Endothelial cell of umbilical vein (primary cell): ENCODE data around the gene TTR. TPM values are rescaled to one million over a fixed set of nuclear protein-coding genes. Genes with fewer than 3 reads are reported as not detected.

Source experiments
- BruUV-seq: library from RNA; stranded (reverse); fragments of 400-500 nt; replicated peaks from 2 replicates; lab custom pipeline; 2021; lab: Mats Ljungman, UMichigan
- CTCF ChIA-PET: fragments of 300-600, 350-600 bp; sonication (Branson Sonifier 250); formaldehyde crosslinking; loops from one replicate; lab custom pipeline; 2021; ENCODE audit warnings: antibody characterized with exemption, inconsistent platforms; lab: Charles Lee
- POLR2A ChIA-PET: fragments of 300-600, 350-600 bp; sonication (Branson Sonifier 250); formaldehyde crosslinking; loops from one replicate; lab custom pipeline; 2021; ENCODE audit warnings: antibody characterized with exemption, inconsistent platforms; lab: Charles Lee
- DNase-seq: peaks from one replicate; pipeline ENCODE4 v3.0.0-alpha.2; 2011; ENCODE audit warnings: low read depth, low spot score
- FAIRE-seq: peaks from 2 replicates; lab custom pipeline; 2011; peaks lifted over from hg19 to GRCh38; lab: Jason Lieb, UNC
- H2AFZ ChIP-seq: 2 replicates; pipeline ENCODE4 v1.6.0; 2012; ENCODE audit warnings: low read depth, low read length, control low read depth, inconsistent platforms
- H3K27ac ChIP-seq: 2 replicates; pipeline ENCODE4 v1.5.1; 2011; ENCODE audit warnings: low read depth, mild to moderate bottlenecking, control low read depth, low read length, moderate library complexity; ENCODE audit not compliant: insufficient read depth
- H3K27me3 ChIP-seq, 2 experiments: 2 replicates each; pipeline versions ENCODE4 v1.6.0 to v1.6.1; 2011; ENCODE audit warnings: low read length in 2 of 2, mixed read lengths in 1 of 2; ENCODE audit not compliant: control insufficient read depth in 2 of 2, insufficient read depth in 2 of 2
- H3K36me3 ChIP-seq, 2 experiments: 2 replicates in 1 of 2; 3 replicates in 1 of 2; pipeline ENCODE4 v1.5.1; 2011; ENCODE audit warnings: low read length in 2 of 2, mild to moderate bottlenecking in 1 of 2, moderate library complexity in 1 of 2; ENCODE audit not compliant: control insufficient read depth in 2 of 2, insufficient read depth in 2 of 2; ENCODE audit errors: extremely low read depth in 1 of 2
- H3K4me1 ChIP-seq: 3 replicates; pipeline ENCODE4 v1.5.1; 2011; ENCODE audit warnings: mild to moderate bottlenecking, low read length; ENCODE audit not compliant: control insufficient read depth, insufficient read depth; ENCODE audit errors: extremely low read depth
- H3K4me2 ChIP-seq: 2 replicates; pipeline ENCODE4 v1.6.1; 2011; ENCODE audit warnings: low read length, control low read depth, mixed read lengths; ENCODE audit not compliant: insufficient read depth
- H3K4me3 ChIP-seq, 3 experiments: fragments of 200-600 bp in 1 of 3; sonication (generic), shearing (Covaris generic) in 1 of 3; replicated peaks in 1 of 3; 2 replicates each; pipeline ENCODE4 v1.5.1; 2011 to 2016; ENCODE audit warnings: control low read depth in 3 of 3, low read length in 3 of 3, mild to moderate bottlenecking in 2 of 3, inconsistent platforms in 1 of 3, low read depth in 1 of 3, moderate library complexity in 1 of 3; ENCODE audit not compliant: insufficient read depth in 1 of 3
- H3K79me2 ChIP-seq: 2 replicates; pipeline ENCODE4 v1.6.0; 2012; ENCODE audit warnings: low read length, inconsistent platforms; ENCODE audit not compliant: control insufficient read depth, insufficient read depth
- H3K9ac ChIP-seq: replicated peaks from 2 replicates; pipeline ENCODE3; 2011; ENCODE audit warnings: low read length, control low read depth; ENCODE audit not compliant: insufficient read depth; ENCODE audit errors: extremely low read depth
- H3K9me1 ChIP-seq: replicated peaks from 3 replicates; pipeline ENCODE4 v1.6.0; 2011; ENCODE audit warnings: mild to moderate bottlenecking, low read length; ENCODE audit not compliant: control insufficient read depth, insufficient read depth; ENCODE audit errors: extremely low read depth
- H3K9me3 ChIP-seq: replicated peaks from 2 replicates; pipeline ENCODE4 v1.5.1; 2012; ENCODE audit warnings: low read length, inconsistent platforms; ENCODE audit not compliant: control insufficient read depth, insufficient read depth
- H4K20me1 ChIP-seq: replicated peaks from 2 replicates; pipeline ENCODE3; 2011; ENCODE audit warnings: mild to moderate bottlenecking, low read length; ENCODE audit not compliant: control insufficient read depth, insufficient read depth; ENCODE audit errors: extremely low read depth
- EZH2 ChIP-seq: IDR thresholded peaks from 2 replicates; pipeline ENCODE4 v1.6.1; 2012; ENCODE audit warnings: borderline replicate concordance, low read depth, mild to moderate bottlenecking, moderate library complexity, low read length, inconsistent platforms; ENCODE audit not compliant: severe bottlenecking
- FOS ChIP-seq: IDR thresholded peaks from 2 replicates; pipeline ENCODE4 v1.6.1; 2011; ENCODE audit warnings: mild to moderate bottlenecking, low read length, moderate library complexity, borderline replicate concordance; ENCODE audit not compliant: insufficient read depth
- GATA2 ChIP-seq: IDR thresholded peaks from 2 replicates; pipeline ENCODE4 v1.7.0; 2011; ENCODE audit warnings: low read depth, mild to moderate bottlenecking, moderate library complexity, mixed read lengths, low read length; ENCODE audit not compliant: insufficient read length, insufficient read depth
- JUN ChIP-seq: IDR thresholded peaks from 2 replicates; pipeline ENCODE4 v1.6.1; 2011; ENCODE audit warnings: borderline replicate concordance, low read depth; ENCODE audit not compliant: insufficient read length, insufficient read depth
- MYC ChIP-seq: IDR thresholded peaks from one replicate; pipeline ENCODE4 v1.6.1; 2011; ENCODE audit warnings: mild to moderate bottlenecking, low read depth, low read length
- POLR2A ChIP-seq: IDR thresholded peaks from 2 replicates; pipeline ENCODE4 v1.6.1; 2012; ENCODE audit warnings: low read depth, mild to moderate bottlenecking, control low read depth, low read length
- POLR2AphosphoS5 ChIP-seq: IDR thresholded peaks from 2 replicates; pipeline ENCODE4 v1.6.1; 2012; ENCODE audit warnings: low read depth, mild to moderate bottlenecking, control low read depth, low read length, moderate library complexity; ENCODE audit not compliant: insufficient read depth
- dilution Hi-C: fragments of 300-500 bp; cut with MboI; formaldehyde crosslinking; loops from one replicate; pipeline ENCODE4 v1.15.0; 2019; ENCODE audit warnings: low sequenced_read_pairs; ENCODE audit not compliant: extremely low pct_ligation_motif_present
- intact Hi-C: fragments of 100-400 bp; cut with micrococcal nuclease; formaldehyde crosslinking; loops from one replicate; pipeline ENCODE4 v1.10.0; 2022
- polyA plus RNA-seq, 4 experiments: library from polyadenylated mRNA; depleted of rRNA in 3 of 4; stranded (reverse) in 3 of 4; unstranded in 1 of 4; fragments of >200 nt; gene quantifications; 2 replicates each; pipeline versions ENCODE4 v1.2.1 to v1.2.3, GENCODE V29; 2011 to 2012; ENCODE audit warnings: missing spikeins in 1 of 4
- total RNA-seq: library from RNA; stranded (reverse); gene quantifications from 2 replicates; pipeline ENCODE4 v1.2.3, GENCODE V29; 2021
- TF ChIP-seq, protein P1 (sequence below): IDR thresholded peaks from 2 replicates; pipeline ENCODE4 v1.6.1; 2011; ENCODE audit not compliant: insufficient read depth, insufficient read length
- TF ChIP-seq, protein P2 (sequence below), 2 donors: IDR thresholded peaks; 1 replicate in 1 of 2; 2 replicates in 1 of 2; pipeline ENCODE4 v1.5.1; 2011; ENCODE audit warnings: low read length in 2 of 2, mild to moderate bottlenecking in 2 of 2, moderate library complexity in 2 of 2, control low read depth in 1 of 2, inconsistent platforms in 1 of 2, low read depth in 1 of 2; ENCODE audit not compliant: insufficient read depth in 1 of 2; ENCODE audit errors: extremely low read depth in 1 of 2

The TTR gene
- total and polyA plus RNA-seq, 2 donors (not counting 3 experiments of a cell fraction or from before 2014, with no cell fraction given) = not detected

DNA sequence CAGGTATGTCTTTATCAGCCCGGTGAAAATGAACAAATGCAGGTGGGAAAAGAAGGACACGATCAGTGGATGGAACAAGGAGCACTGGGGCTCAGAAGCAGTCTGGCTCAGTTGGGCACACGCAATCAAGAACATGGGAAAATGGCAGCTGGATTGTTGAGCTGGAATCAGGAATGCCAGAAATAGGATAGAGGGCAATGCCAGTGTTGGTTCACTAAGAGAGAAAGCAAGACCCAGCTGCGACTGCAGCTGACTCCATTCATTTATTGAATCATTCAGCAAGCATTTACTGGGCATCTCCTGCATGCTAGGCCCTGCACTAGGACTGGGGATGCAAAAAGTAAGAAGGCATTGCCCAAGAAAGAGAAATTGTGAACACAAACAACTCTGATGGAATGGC is 13.6 kb upstream of the TTR start:
- no peak overlapping the region for H2AFZ ChIP-seq
- H3K36me3 ChIP-seq = no peaks in the 10 kb centered on the region
- no peak overlapping the region for H3K9ac ChIP-seq
- intact Hi-C loops (no loop called here), dilution Hi-C loops (no loop called here)
- H4K20me1 ChIP-seq = no peaks in the 10 kb centered on the region
- no peaks in the 10 kb centered on the region for H3K9me3 ChIP-seq
- no peak for FAIRE-seq
- peaks cover 4% of the 10 kb centered on the region for H3K4me1 ChIP-seq
- TF ChIP-seq, protein P1, sequence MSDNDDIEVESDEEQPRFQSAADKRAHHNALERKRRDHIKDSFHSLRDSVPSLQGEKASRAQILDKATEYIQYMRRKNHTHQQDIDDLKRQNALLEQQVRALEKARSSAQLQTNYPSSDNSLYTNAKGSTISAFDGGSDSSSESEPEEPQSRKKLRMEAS = no peak
- TF ChIP-seq, protein P2, sequence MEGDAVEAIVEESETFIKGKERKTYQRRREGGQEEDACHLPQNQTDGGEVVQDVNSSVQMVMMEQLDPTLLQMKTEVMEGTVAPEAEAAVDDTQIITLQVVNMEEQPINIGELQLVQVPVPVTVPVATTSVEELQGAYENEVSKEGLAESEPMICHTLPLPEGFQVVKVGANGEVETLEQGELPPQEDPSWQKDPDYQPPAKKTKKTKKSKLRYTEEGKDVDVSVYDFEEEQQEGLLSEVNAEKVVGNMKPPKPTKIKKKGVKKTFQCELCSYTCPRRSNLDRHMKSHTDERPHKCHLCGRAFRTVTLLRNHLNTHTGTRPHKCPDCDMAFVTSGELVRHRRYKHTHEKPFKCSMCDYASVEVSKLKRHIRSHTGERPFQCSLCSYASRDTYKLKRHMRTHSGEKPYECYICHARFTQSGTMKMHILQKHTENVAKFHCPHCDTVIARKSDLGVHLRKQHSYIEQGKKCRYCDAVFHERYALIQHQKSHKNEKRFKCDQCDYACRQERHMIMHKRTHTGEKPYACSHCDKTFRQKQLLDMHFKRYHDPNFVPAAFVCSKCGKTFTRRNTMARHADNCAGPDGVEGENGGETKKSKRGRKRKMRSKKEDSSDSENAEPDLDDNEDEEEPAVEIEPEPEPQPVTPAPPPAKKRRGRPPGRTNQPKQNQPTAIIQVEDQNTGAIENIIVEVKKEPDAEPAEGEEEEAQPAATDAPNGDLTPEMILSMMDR (IDR thresholded peaks at IDR 0.05; ENCODE audit: extremely low read depth in 1 of 2, insufficient read depth in 1 of 2, low read depth in 1 of 2, low read length in 2 of 2) = no peak
- TF ChIP-seq GATA2 = no peak
- no peak for TF ChIP-seq POLR2AphosphoS5
- no peaks in the 10 kb centered on the region for H3K9me1 ChIP-seq
- DNase-seq = no peak
- no peak overlapping the region for H3K27ac ChIP-seq
- ChIA-PET POLR2A (no interaction called here), CTCF (interaction anchor here (2.5 kb wide), 1 partner anchor 33 kb away, joined by 6 read pairs; no protein-coding TSS in a partner anchor)
- no peaks in the 10 kb centered on the region for H3K79me2 ChIP-seq
- peaks cover 0 to 2% of the 10 kb centered on the region in 2 experiments for H3K27me3 ChIP-seq
- no peak overlapping the region for H3K4me2 ChIP-seq
- H3K4me3 ChIP-seq = no peak overlapping the region
- BruUV-seq = no TSS peak

DNA sequence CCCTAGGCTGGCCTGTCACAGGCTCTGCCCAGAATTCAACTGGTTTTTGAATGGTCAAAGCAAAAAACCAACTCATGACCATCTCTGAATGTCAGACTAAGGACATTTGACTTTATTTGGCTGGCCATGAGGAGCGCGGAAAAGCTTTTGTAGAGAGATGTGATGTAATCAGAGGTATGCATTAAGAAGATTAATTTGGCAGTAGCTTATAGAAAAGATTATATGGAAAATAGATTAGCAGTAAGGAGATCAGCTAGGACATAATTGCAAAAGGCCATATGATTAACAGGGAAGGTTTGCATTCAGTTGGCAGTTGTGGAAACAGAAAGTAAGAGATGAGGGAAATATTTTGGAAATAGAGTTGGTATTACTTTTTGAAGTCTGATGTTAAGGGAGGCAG is 12.3 kb upstream of the TTR start:
- Histone ChIP-seq H3K4me2 (no peak overlapping the region), H3K4me1 (peaks cover 4% of the 10 kb centered on the region), H3K27me3 (peaks cover 0 to 2% of the 10 kb centered on the region in 2 experiments), H3K9me1 (no peaks in the 10 kb centered on the region), H3K79me2 (no peaks in the 10 kb centered on the region), H3K27ac (no peak overlapping the region), H4K20me1 (no peaks in the 10 kb centered on the region), H3K36me3 (no peaks in the 10 kb centered on the region), H3K9me3 (no peaks in the 10 kb centered on the region), H3K9ac (no peak overlapping the region), H2AFZ (no peak overlapping the region), H3K4me3 (no peak overlapping the region)
- CTCF ChIA-PET = interaction anchor here (2.5 kb wide), 1 partner anchor 31 kb away, joined by 6 read pairs; no protein-coding TSS in a partner anchor
- TF ChIP-seq, protein P2 (IDR thresholded peaks at IDR 0.05; ENCODE audit: extremely low read depth in 1 of 2, insufficient read depth in 1 of 2, low read depth in 1 of 2, low read length in 2 of 2) = no peak
- no peak for TF ChIP-seq POLR2A
- TF ChIP-seq POLR2AphosphoS5 = no peak
- TF ChIP-seq FOS = no peak
- TF ChIP-seq GATA2 = no peak
- TF ChIP-seq, protein P1 = no peak
- no peak for TF ChIP-seq JUN
- TF ChIP-seq EZH2 = no peak
- TF ChIP-seq MYC = no peak
- BruUV-seq = no TSS peak
- FAIRE-seq = no peak
- DNase-seq = no peak
- POLR2A ChIA-PET = no interaction called here
- dilution Hi-C loops (no loop called here), intact Hi-C loops (no loop called here)
